NCI-H2227 (cell line): Measurements from ENCODE around the gene PPFIBP2.
"Not testable (repeated sequence)": the region's sequence is repeated elsewhere in the genome, so short reads cannot be mapped to it uniquely, and the experiment has no call there.

Experiments used
- DNase-seq: peaks from one replicate; lab custom pipeline; 2025; ENCODE audit not compliant: unreplicated experiment; lab: John Stamatoyannopoulos, UW

Gene PPFIBP2

GRCh38 chr11:7498193-7498592 is 15.6 kb upstream of the PPFIBP2 start:
- DNase-seq: no peak

DNA sequence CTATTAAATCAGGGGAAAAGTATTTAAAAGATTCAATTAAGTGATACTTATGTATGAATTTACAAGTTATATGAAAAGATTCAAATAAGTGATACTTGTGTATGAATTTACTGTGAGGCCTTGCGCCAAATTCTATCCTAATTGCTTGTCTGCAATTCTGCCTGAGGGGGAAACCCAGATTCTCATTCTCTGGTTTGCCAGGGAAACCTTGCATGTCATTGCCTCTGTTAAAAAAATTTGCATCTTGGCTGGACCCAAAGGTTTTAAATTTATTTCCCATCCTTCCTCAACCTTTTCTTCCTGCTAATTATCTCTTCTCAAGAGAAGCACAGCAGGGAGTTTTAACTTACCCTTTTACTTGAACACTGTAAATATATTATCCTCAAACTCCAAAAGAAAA is 14.7 kb upstream of the PPFIBP2 start:
- DNase-seq: no peak

GRCh38 chr11:7500251-7500650 is 13.5 kb upstream of the PPFIBP2 start:
- no peak for DNase-seq

DNA sequence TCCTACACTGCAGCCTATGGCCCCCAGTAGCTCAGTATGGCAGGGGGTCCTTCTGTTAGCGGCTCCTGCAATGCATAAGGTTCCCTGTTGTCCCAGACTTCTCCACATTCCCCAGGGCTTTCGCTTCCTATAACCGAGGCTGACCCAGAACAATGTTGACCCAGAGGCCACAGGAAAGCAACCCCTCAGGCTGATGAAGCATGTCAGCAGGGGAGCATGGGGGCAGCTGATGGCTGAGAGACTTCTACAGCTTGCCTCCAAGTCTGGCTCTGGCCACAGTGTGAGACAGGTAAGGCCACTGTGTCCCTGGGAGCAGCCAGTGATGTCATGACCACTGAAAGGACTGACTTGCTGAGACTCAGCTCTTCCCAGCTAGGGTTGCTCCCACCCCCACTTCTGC is 12.5 kb upstream of the PPFIBP2 start:
- DNase-seq: no peak

DNA sequence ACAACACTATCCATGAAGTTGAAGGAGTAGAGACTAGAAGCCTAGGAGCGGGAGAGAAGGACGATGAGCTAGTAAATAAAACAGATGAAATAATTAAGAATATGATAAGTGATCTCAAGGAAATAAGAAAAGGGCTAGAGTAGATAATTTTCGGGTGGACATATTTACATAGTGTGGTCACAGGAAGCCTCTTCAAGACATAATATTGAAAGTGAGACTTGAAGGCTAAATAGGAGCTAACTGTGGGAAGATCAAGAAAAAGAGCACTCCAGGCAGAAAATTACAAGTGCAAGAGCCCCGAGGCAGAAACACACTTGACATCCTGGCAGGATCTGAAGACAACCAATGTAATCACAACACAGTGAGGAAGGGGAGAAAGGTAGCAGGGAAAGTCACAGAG is 11.9 kb upstream of the PPFIBP2 start:
- no peak for DNase-seq

DNA sequence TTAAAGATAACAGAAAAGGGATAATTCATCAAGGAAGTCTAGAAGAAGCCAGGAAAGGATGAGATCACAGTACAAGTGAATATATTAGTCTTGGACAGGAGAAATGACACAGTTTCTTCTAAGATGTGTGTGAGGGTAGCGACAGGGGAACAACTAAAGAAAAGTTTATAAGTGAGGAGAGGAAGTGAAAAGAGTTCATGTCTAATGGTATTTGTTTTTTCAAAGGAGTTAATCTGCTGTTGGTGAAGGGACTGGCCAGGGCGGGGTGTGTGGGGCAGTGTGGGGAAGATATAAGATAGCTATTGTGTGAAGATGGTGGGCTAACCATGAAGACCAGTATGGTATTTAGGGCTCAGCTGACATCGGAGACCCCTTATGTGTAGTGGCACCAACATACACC is 7.6 kb upstream of the PPFIBP2 start:
- DNase-seq: no peak

DNA sequence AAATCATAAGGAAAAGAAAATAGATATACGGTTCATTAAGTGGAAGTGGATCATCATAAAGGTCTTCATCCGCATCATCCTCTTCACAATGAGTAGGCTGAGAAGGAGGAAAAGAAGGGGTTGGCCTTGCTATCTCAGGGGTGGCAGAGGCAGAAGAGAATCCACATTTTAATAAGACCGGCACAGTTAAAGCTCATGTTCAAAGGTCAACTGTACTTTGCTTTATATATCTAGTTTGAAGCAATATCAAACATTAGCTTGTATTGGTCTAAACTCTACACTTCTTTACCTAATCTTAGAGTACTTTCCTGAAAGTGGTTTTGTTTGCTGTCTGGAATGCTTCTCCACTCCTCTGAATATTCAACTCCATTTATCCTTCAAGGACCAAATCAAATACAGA is 5.7 kb upstream of the PPFIBP2 start:
- DNase-seq: no peak

DNA sequence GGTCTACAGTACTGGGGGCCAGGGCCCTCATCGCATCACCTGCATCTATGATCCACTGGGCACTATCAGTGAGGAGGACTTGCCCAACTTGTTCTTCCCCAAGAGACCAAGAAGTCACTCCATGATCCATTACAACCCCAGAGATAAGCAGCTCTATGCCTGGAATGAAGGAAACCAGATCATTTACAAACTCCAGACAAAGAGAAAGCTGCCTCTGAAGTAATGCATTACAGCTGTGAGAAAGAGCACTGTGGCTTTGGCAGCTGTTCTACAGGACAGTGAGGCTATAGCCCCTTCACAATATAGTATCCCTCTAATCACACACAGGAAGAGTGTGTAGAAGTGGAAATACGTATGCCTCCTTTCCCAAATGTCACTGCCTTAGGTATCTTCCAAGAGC is 3.8 kb upstream of the PPFIBP2 start:
- DNase-seq: no peak

DNA sequence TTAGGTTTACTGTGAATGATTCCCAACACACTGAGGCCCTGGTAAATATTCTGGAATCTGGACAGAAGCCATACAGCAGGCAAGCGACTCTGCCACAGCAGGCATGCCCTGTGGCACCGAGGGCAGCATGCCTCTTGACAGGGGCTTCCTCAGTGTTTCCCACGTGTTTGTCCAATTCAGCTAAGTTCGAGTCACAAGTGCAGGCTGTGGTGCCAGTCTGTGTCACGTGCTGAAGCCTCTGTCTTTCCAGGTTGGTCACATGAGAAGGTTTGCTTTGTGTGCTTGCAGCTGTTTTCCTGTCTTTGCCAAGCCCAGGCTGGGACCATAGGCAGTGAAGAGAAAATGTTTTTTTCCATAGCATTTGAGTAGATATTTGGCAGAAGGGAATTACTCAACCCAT is 2.4 kb upstream of the PPFIBP2 start:
- DNase-seq: no peak

- DNase-seq: no peak
These were observed 1.1 kb upstream of the PPFIBP2 start for GRCh38 chr11:7512525-7513233.

DNA sequence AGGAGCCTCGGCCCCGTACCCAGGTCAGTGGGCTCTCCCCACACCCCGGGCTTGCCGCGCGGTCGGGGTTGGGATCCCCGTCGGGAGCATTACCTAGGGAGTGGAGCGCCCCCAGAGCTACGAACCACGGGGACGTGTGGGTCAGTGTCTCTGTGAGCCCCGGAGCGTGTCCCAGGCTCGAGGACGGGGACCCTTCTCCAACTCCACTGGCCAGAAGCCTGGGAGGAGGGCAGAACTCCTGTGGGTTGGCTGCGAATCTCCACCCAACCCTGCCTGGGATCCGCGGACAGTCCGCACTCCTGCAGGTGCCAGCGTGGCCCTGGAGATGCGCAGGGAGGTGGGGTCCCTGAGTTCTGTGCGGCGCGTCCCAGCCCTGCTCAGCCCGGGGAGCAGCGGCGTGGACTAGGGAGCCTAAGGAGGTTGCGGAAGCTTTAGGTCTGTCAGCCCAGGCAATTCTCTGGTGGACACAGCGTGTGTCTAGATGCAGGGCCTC is 346 bp downstream of the PPFIBP2 start:
- no peak for DNase-seq

DNA sequence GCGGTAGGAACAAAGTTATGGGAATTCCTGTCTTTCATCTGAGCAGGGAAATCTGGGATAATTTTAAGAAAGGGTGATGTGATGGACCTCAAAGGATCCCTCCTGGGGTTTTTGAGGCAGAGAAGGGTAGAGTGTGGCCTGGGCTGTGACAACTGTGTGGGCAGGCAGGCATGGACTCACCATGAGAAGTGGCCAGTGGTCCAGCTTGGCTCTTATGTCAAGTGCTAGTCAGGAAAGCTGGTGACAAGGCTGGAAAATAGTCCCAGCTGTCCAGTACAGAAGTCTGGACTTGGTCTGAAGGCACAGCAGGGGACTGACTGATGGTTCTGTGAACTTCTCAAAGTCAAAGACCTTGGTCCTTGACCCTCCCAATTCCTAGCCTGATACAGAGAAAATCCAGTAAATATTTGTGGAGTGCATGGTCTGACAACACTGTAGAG is 1.7 kb downstream of the PPFIBP2 start:
- DNase-seq: no peak

DNA sequence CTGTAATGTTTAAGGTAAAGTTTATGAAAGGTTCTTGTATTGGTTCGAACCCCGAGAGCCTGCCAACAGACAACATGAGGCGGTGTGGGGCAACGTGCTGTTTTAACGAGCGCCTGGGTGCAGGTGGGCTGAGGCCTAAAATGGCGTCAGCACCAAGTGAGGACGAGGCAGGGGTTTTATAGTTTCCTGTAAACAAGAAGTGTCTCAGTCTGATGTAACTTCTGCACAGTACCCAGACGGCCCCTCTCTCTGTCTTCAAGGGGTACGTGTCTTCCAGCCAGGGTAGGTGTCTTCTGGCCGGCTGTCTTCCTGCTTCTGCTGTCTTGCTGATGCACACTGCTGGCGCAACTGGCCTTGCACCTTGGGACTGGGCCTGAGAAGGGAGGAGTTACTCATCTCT is 2.7 kb downstream of the PPFIBP2 start:
- DNase-seq: no peak

DNA sequence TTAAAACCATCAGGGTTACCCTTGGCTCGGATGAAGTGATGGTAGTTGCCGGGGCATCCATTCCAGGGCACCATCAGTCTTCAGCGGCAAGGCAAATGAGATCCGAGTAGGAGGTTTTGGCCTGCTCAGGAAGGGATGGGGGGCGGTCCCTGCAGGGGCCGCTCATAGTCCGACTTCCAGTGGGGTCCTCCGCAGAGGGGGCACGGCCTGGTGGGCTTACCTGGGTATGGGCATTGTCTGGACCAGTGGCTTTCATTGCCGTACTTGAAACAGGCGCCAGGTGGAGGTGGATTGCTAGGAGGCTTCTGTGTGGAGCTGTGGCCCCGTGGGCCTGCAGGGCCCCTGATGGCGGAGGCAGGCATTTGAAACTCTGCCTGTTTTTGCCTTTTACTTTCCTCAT is 3.9 kb downstream of the PPFIBP2 start:
- DNase-seq: not testable (repeated sequence)

GRCh38 chr11:7518811-7519562 is 5.2 kb downstream of the PPFIBP2 start:
- DNase-seq: no peak

DNA sequence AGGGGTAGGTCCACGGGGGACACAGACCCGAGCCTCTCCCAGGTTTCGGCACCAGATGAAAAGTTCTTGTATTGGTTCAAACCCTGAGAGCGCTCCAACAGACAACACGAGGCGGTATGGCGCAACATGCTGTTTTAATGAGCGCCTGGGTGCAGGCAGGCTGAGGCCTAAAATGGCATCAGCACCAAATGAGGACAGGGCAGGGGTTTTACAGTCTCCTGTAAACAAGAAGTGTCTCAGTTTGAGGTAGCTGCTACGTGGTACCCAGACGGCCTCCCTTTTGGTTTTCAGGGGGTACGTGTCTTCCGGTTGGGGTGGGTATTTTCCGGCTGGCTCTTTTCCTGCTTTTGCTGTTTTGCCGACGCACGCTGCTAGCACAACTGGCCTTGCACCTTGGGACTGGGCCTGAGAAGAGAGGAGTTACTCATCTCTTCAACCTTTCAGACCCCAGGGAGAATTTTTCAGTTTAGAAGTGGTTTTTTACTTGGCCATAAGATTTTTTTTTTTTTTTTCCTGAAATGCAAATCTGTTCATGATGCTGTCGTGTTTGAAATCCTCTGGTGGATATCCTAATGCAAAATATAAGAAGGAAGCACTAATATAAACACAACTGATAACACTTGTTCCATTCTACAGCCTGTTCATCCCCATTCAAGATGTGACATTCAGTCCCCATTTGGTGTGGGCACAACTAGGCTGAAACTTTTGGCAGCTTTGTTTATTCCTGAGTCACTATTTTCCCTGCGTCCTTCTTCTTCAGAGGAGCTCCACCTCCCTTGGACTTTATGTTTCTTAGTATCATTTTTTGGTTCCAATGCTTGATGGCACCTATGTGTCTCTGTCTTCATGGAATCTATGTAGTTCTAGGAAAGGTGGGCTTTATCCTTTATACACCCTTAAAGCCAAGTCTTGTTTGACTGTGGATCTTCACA is 6.5 kb downstream of the PPFIBP2 start:
- DNase-seq: no peak

- DNase-seq: no peak
These were observed 7.2 kb downstream of the PPFIBP2 start for GRCh38 chr11:7520981-7521487.

DNA sequence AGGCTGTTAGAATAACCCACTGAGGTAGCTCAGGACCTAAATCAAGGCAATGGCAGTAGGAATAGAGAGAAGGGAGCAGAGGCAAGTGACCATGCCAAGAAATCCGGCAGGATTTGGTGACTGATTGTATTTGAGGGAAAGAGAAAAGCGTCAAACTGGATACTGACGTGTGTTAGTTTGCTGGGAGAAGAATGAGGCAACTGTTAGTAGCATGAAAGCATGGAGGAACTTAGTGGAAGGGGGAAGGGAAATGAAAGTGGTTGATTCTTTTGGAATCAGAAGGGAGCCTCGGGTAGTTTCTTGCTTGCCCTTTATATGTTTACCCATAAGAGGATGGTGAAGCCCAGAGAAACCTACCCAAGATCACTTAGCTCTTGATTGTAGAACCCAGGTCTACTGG is 8.3 kb downstream of the PPFIBP2 start:
- no peak for DNase-seq

DNA sequence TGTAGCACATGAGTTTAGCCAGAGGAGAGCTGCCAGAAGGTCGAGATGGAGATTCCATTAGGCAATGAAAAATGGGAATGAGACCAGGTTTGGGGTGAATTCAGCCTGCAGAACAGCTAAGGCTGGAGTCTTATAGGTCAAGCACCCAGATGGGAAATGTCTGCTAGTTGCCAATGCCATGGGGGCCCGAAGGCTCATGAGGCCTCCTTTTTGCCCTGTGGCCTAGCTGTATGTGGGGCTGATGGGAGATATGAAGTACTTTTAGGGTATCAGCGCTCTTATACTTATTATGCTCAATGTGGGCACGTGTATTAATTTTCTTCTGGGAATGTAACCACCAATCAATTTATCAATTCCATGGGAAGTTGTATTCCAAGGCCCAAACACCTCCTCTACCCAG is 8.7 kb downstream of the PPFIBP2 start:
- DNase-seq: no peak

DNA sequence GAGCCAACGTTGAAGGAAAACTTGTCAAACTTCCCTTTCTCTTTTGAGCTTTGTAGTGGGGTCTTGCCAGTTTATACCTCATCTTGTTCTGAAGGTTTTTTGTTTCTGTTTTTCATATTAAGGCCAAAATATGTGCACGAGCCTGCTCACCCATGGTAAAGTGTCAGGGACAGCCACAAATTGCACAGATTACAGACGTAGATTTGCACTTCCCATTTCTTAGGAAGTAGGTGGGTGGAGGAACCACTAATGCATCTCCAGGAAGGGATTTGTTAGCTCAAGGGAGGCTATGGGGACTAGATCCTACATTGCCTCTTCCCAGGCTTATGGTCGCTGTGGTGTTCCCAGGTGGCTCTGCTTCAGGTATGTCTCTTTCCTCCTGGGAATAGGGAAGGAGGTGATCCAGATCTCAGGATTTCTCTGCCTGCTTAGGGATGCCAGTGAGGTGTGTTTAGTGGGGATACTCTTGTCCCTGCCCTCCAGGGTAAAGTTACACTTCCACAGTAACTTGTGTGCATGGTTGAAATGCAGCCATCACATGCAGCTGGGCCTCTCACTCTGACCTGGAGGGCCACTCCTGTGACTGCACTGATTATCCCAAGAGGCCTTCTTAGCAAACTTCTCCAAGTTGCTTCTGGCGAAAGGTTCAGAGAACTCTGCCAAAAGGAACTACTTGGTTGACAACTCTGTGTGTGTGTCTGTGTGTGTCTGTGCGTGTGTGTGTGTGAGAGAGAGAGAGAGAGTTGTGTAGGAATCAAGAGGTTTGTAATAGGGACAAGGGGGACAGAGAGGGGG is 9.8 kb downstream of the PPFIBP2 start:
- DNase-seq: no peak
